HG02759 (cell line): Measurements from ENCODE around the gene MYL7.
"Not testable (repeated sequence)": the region's sequence is repeated elsewhere in the genome, so short reads cannot be mapped to it uniquely, and the experiment has no call there.

Experiments used
- ATAC-seq: cut with Tn5 transposase; IDR thresholded peaks from one replicate; pipeline ENCODE4 v1.9.1; 2021; ENCODE audit warnings: mild to moderate bottlenecking, moderate library complexity; ENCODE audit not compliant: unreplicated experiment

Gene MYL7

GRCh38 chr7:44141221-44141850, at the start of gene MYL7:
Gene MYL7 (minus strand): TSS chr7:44141332. CDS start chr7:44141305, 27 bp downstream.
- ATAC-seq = no peak

- ATAC-seq = no peak
Observed at GRCh38 chr7:44189993-44190872, 49.1 kb upstream of the MYL7 start.

- ATAC-seq = no peak
Observed at GRCh38 chr7:44189286-44189992, 48.3 kb upstream of the MYL7 start, which contains the start of gene GCK. Gene GCK (minus strand): TSS chr7:44189439. CDS start chr7:44188953, 486 bp downstream.

- ATAC-seq = no peak
Observed at GRCh38 chr7:44188480-44189225, 47.5 kb upstream of the MYL7 start.

- ATAC-seq = no peak
Observed at GRCh38 chr7:44187636-44188416, 46.7 kb upstream of the MYL7 start.

- no peak for ATAC-seq
Observed at GRCh38 chr7:44186736-44187135, 45.6 kb upstream of the MYL7 start.

GRCh38 chr7:44185729-44186128, 44.6 kb upstream of the MYL7 start:
- no peak for ATAC-seq

GRCh38 chr7:44184873-44185446, 43.8 kb upstream of the MYL7 start:
- no peak for ATAC-seq

- no peak for ATAC-seq
Observed at GRCh38 chr7:44184206-44184872, 43.2 kb upstream of the MYL7 start.

- ATAC-seq = no peak
Observed at GRCh38 chr7:44183386-44183785, 42.3 kb upstream of the MYL7 start.

GRCh38 chr7:44182827-44183226, 41.7 kb upstream of the MYL7 start:
- no peak for ATAC-seq

- ATAC-seq = no peak
Observed at GRCh38 chr7:44180631-44181030, 39.5 kb upstream of the MYL7 start.

GRCh38 chr7:44177570-44178131, 36.5 kb upstream of the MYL7 start:
- no peak for ATAC-seq

- no peak for ATAC-seq
Observed at GRCh38 chr7:44176486-44176885, 35.4 kb upstream of the MYL7 start.

GRCh38 chr7:44175730-44176129, 34.6 kb upstream of the MYL7 start:
- no peak for ATAC-seq

GRCh38 chr7:44174694-44174948, 33.5 kb upstream of the MYL7 start:
- ATAC-seq = not testable (repeated sequence)

- ATAC-seq = no peak
Observed at GRCh38 chr7:44173911-44174693, 33.0 kb upstream of the MYL7 start.

GRCh38 chr7:44172803-44173424, 31.8 kb upstream of the MYL7 start:
- no peak for ATAC-seq
